ENCODE data around the gene FBRSL1. TPM values are rescaled to one million over a fixed set of nuclear protein-coding genes. Genes with fewer than 3 reads are reported as not detected.

Gene FBRSL1
- total RNA-seq, 4 donors from 2014 or later: 14.4 to 28.1 (median 18.5) TPM

GRCh38 chr12:132458441-132458840 lies 31.5 kb upstream of the FBRSL1 start:
- Histone ChIP-seq H3K36me3 (no peaks in the 10 kb centered on the region), H3K4me3 (no peak overlapping the region), H3K27ac (replicated peaks in 1 of 4) (no peak overlapping the region), H3K27me3 (peaks cover 0 to 66% (median 0%) of the 10 kb centered on the region in 4 donors), H3K4me1 (no peaks in the 10 kb centered on the region), H3K9me3 (peaks cover 0 to 6% (median 3%) of the 10 kb centered on the region in 4 donors)
- intact Hi-C loops (cut with DNase I): no loop called here
- DNase-seq (ENCODE audit: extremely low spot score): no peak
- WGBS: 79% methylated on average over 8 of the region's 8 CpGs
- TF ChIP-seq CTCF (IDR thresholded peaks at IDR 0.05) (no peak), POLR2AphosphoS5 (IDR thresholded peaks at IDR 0.05) (no peak), EP300 (IDR thresholded peaks at IDR 0.05) (no peak), POLR2A (IDR thresholded peaks at IDR 0.05; ENCODE audit: low read depth) (no peak)

- intact Hi-C loops (cut with DNase I): no loop called here
- Histone ChIP-seq H3K9me3 (peaks cover 0 to 6% (median 3%) of the 10 kb centered on the region in 4 donors), H3K27ac (replicated peaks in 1 of 4) (no peak overlapping the region), H3K36me3 (no peaks in the 10 kb centered on the region), H3K4me3 (no peak overlapping the region), H3K4me1 (no peaks in the 10 kb centered on the region), H3K27me3 (peaks cover 0 to 60% (median 0%) of the 10 kb centered on the region in 4 donors)
- 81% methylated on average over 23 of the region's 28 CpGs for WGBS
- TF ChIP-seq EP300 (IDR thresholded peaks at IDR 0.05) (no peak), POLR2A (IDR thresholded peaks at IDR 0.05; ENCODE audit: low read depth) (no peak), POLR2AphosphoS5 (IDR thresholded peaks at IDR 0.05) (no peak), CTCF (IDR thresholded peaks at IDR 0.05) (no peak)
- no peak for DNase-seq (ENCODE audit: extremely low spot score)
Observed at GRCh38 chr12:132458846-132459641, 30.9 kb upstream of the FBRSL1 start.

DNA sequence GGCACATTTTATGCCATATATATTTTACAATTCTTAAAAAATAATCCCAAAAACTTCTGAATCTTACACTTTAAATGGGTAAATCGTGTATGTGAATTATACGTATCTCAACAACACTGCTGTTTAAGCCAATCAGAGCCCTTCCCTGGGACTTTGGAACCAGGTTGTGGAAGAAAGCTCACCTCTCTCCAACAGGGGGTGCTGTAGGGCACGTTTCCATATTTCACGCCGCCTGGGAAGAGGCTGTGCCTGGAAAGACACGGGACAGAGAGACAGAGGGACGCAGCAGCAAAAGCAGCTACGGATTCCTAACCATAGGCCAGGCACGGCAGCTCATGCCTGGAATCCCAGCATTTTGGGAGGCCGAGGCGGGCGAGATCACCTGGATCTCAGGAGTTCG lies 29.4 kb upstream of the FBRSL1 start:
- Histone ChIP-seq H3K27me3 (peaks cover 0 to 60% (median 0%) of the 10 kb centered on the region in 4 donors), H3K27ac (replicated peaks in 1 of 4) (no peak overlapping the region), H3K9me3 (peaks cover 0 to 6% (median 3%) of the 10 kb centered on the region in 4 donors), H3K4me3 (no peak overlapping the region), H3K36me3 (no peaks in the 10 kb centered on the region), H3K4me1 (no peaks in the 10 kb centered on the region)
- intact Hi-C loops (cut with DNase I): no loop called here
- 76% methylated on average over 13 of the region's 13 CpGs for WGBS
- no peak for DNase-seq (ENCODE audit: extremely low spot score)
- TF ChIP-seq EP300 (IDR thresholded peaks at IDR 0.05) (no peak), POLR2A (IDR thresholded peaks at IDR 0.05; ENCODE audit: low read depth) (no peak), POLR2AphosphoS5 (IDR thresholded peaks at IDR 0.05) (no peak), CTCF (IDR thresholded peaks at IDR 0.05) (no peak)

DNA sequence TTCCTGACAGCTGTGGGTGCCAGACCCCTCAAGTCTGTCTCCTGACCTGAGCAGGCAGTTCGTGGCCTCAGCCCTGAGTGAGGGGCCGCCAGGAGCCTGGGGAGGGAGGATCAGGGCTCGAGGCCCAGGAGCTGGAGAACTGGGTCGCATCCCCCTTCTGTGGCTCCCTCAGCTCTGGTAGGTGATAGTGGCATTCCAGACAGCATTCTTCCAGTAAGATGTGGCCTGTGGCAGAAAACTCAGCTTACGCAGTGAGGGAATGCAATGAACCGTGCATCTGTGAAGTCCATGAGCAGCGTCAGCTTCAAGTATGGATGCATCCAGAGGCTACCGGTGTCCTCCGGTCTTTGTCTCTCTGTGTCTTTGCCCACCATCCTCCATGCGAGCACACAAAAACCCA lies 28.4 kb upstream of the FBRSL1 start:
- no peak overlapping the region for H3K27ac ChIP-seq (replicated peaks in 1 of 4)
- no peak overlapping the region for H3K4me3 ChIP-seq
- peaks cover 0 to 6% (median 3%) of the 10 kb centered on the region in 4 donors for H3K9me3 ChIP-seq
- no peak for DNase-seq (ENCODE audit: extremely low spot score)
- intact Hi-C loops (cut with DNase I): no loop called here
- WGBS: 90% methylated on average over 7 of the region's 10 CpGs
- H3K4me1 ChIP-seq: no peaks in the 10 kb centered on the region
- TF ChIP-seq CTCF (IDR thresholded peaks at IDR 0.05) (no peak), POLR2AphosphoS5 (IDR thresholded peaks at IDR 0.05) (no peak), POLR2A (IDR thresholded peaks at IDR 0.05; ENCODE audit: low read depth) (no peak)
- H3K36me3 ChIP-seq: no peaks in the 10 kb centered on the region
- H3K27me3 ChIP-seq: peaks cover 0 to 64% (median 0%) of the 10 kb centered on the region in 4 donors

Data from esophagus muscularis mucosa (tissue), 4 donors.